ENCODE results near the gene MYBBP1A.

The MYBBP1A gene

GRCh38 chr17:4537451-4538235 lies 17.5 kb downstream of the MYBBP1A start:
- DNase-seq (ENCODE audit: low read depth in 2 of 2), result no peak

- DNase-seq (ENCODE audit: low read depth in 2 of 2), result no peak
These were observed 18.3 kb downstream of the MYBBP1A start for GRCh38 chr17:4536742-4537411.

GRCh38 chr17:4536259-4536741 lies 18.9 kb downstream of the MYBBP1A start:
- DNase-seq (ENCODE audit: low read depth in 2 of 2), result no peak

GRCh38 chr17:4535667-4536258 lies 19.4 kb downstream of the MYBBP1A start:
- no peak for DNase-seq (ENCODE audit: low read depth in 2 of 2)

GRCh38 chr17:4534928-4535666 lies 20.1 kb downstream of the MYBBP1A start:
- no peak for DNase-seq (ENCODE audit: low read depth in 2 of 2)

- DNase-seq (ENCODE audit: low read depth in 2 of 2), result no peak
These were observed 20.7 kb downstream of the MYBBP1A start for GRCh38 chr17:4534515-4534914.

- DNase-seq (ENCODE audit: low read depth in 2 of 2), result no peak
These were observed 21.4 kb downstream of the MYBBP1A start for GRCh38 chr17:4533523-4534504.

GRCh38 chr17:4532860-4533522 lies 22.2 kb downstream of the MYBBP1A start:
- no peak for DNase-seq (ENCODE audit: low read depth in 2 of 2)

- DNase-seq (ENCODE audit: low read depth in 2 of 2), result no peak
These were observed 23.0 kb downstream of the MYBBP1A start for GRCh38 chr17:4531988-4532736.

- no peak for DNase-seq (ENCODE audit: low read depth in 2 of 2)
These were observed 24.1 kb downstream of the MYBBP1A start for GRCh38 chr17:4530799-4531730.

- DNase-seq (ENCODE audit: low read depth in 2 of 2), result no peak
These were observed 25.5 kb downstream of the MYBBP1A start for GRCh38 chr17:4529533-4530152.

- DNase-seq (ENCODE audit: low read depth in 2 of 2), result no peak
These were observed 27.5 kb downstream of the MYBBP1A start for GRCh38 chr17:4527566-4528125.

GRCh38 chr17:4527134-4527533 lies 28.1 kb downstream of the MYBBP1A start:
- no peak for DNase-seq (ENCODE audit: low read depth in 2 of 2)

- no peak for DNase-seq (ENCODE audit: low read depth in 2 of 2)
These were observed 29.3 kb downstream of the MYBBP1A start for GRCh38 chr17:4525691-4526397.

- DNase-seq (ENCODE audit: low read depth in 2 of 2), result no peak
These were observed 31.2 kb downstream of the MYBBP1A start for GRCh38 chr17:4523946-4524345.

GRCh38 chr17:4522661-4523060 lies 32.5 kb downstream of the MYBBP1A start:
- DNase-seq (ENCODE audit: low read depth in 2 of 2), result no peak
